ENCODE measurements around the gene TBC1D10B.
"Not testable (repeated sequence)": the region's sequence is repeated elsewhere in the genome, so short reads cannot be mapped to it uniquely, and the experiment has no call there.

- TF ChIP-seq EZH2 (IDR thresholded peaks at IDR 0.05; ENCODE audit: borderline replicate concordance, low read depth, low read length, severe bottlenecking); CTCF (IDR thresholded peaks at IDR 0.05; ENCODE audit: borderline replicate concordance, extremely low read depth, low read length, poor library complexity, severe bottlenecking): not testable (repeated sequence)
Observed at GRCh38 chr16:30337964-30338357, 32.3 kb downstream of the TBC1D10B start.
